Gastrocnemius medialis (tissue), 4 donors: ENCODE measurements around the gene KRTAP4-12.

Experiments used
- POLR2A ChIP-seq, 2 donors: fragments of 450-650 bp; IDR thresholded peaks; one replicate each; pipeline ENCODE4 v1.6.1; 2017; ENCODE audit warnings: antibody characterized with exemption in 2 of 2, mild to moderate bottlenecking in 2 of 2, moderate library complexity in 2 of 2
- TF ChIP-seq, protein P1 (sequence below), 5 experiments: fragments of 450-650 bp in 3 of 5; fragments of 200-600 bp in 2 of 5; sonication (generic) in 2 of 5; IDR thresholded peaks in 4 of 5; conservative IDR thresholded peaks in 1 of 5; 1 replicate in 4 of 5; 2 replicates in 1 of 5; pipeline ENCODE4 v1.5.1; 2016 to 2019; ENCODE audit warnings: antibody characterized with exemption in 5 of 5, mild to moderate bottlenecking in 3 of 5, moderate library complexity in 3 of 5

DNA sequence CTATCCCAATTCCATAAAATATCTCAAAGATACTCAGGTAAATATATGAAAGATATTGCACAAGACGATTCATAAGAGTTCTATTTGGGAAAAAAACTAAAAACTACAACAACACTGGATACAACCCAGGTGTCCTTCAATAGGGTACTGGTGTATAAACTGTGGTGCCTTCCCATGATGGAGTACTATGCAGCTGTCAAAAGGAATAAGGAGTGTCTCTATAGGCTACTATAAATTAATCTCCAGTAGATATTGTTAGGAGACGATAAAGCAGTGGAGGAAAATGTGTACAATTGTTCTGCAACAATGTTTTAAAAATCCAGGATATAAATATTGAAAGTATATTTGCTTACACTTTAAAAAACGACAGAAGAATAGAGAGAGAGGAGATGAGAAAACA, 2.4 kb upstream of the KRTAP4-12 start:
- TF ChIP-seq, protein P1, sequence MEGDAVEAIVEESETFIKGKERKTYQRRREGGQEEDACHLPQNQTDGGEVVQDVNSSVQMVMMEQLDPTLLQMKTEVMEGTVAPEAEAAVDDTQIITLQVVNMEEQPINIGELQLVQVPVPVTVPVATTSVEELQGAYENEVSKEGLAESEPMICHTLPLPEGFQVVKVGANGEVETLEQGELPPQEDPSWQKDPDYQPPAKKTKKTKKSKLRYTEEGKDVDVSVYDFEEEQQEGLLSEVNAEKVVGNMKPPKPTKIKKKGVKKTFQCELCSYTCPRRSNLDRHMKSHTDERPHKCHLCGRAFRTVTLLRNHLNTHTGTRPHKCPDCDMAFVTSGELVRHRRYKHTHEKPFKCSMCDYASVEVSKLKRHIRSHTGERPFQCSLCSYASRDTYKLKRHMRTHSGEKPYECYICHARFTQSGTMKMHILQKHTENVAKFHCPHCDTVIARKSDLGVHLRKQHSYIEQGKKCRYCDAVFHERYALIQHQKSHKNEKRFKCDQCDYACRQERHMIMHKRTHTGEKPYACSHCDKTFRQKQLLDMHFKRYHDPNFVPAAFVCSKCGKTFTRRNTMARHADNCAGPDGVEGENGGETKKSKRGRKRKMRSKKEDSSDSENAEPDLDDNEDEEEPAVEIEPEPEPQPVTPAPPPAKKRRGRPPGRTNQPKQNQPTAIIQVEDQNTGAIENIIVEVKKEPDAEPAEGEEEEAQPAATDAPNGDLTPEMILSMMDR (IDR thresholded peaks at IDR 0.05 in 4 of 5, conservative IDR thresholded peaks at IDR 0.05 in 1 of 5) = no peak
- TF ChIP-seq POLR2A (IDR thresholded peaks at IDR 0.05) = no peak
